ENCODE results near the gene TASP1.
"Not testable (repeated sequence)": the region's sequence is repeated elsewhere in the genome, so short reads cannot be mapped to it uniquely, and the experiment has no call there.

TASP1 gene

GRCh38 chr20:13659288-13659687 is 20.6 kb upstream of the TASP1 start:
- Histone ChIP-seq H3K4me3 (replicated peaks; ENCODE audit: low read depth, low read length) (no peak overlapping the region), H3K36me3 (ENCODE audit: control insufficient read depth, insufficient read depth, low read length) (no peaks in the 10 kb centered on the region), H3K27me3 (replicated peaks; ENCODE audit: control insufficient read depth, insufficient read depth, low read length) (no peaks in the 10 kb centered on the region)
- no peak for TF ChIP-seq CTCF (IDR thresholded peaks at IDR 0.05; ENCODE audit: insufficient read depth, low read length, poor library complexity, severe bottlenecking)
- peak; percentile 57 for DNase-seq (ENCODE audit: extremely low read depth, insufficient read length)

- not testable (repeated sequence) for H3K36me3 ChIP-seq (ENCODE audit: control insufficient read depth, insufficient read depth, low read length); H3K27me3 ChIP-seq (replicated peaks; ENCODE audit: control insufficient read depth, insufficient read depth, low read length); DNase-seq (ENCODE audit: extremely low read depth, insufficient read length); H3K4me3 ChIP-seq (replicated peaks; ENCODE audit: low read depth, low read length)
These were observed 19.3 kb upstream of the TASP1 start for GRCh38 chr20:13658060-13658459.

DNA sequence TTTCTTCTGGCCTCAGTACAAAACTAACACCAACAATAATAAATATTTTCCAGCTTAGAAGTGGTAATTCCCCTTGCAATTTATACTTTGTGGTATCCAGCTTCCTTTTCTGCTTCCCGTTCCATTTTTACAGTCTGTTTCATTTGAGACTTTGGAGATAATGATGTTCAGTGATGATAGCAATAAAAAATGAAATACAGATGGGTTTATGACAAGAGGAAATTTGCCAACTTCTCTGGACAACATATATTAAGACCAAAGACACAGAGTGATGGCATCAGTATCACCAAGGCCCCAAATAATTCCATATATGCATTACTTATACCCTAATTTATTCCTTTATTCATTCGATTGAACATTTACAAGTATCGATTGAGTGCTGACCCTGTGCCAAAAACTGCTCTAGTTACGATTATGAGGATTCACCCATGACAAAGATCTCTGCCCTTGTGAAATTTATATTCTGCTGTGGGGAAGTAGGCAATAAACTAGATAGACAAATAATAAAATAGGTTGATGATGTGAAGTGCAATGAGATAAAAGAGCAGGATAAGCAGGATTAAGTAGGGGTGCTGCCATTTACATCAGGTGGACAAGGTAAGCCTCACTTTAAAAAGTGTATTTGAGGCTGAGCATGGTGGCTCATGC is 18.1 kb upstream of the TASP1 start:
- H3K36me3 ChIP-seq (ENCODE audit: control insufficient read depth, insufficient read depth, low read length): no peaks in the 10 kb centered on the region
- no peak overlapping the region for H3K4me3 ChIP-seq (replicated peaks; ENCODE audit: low read depth, low read length)
- no peaks in the 10 kb centered on the region for H3K27me3 ChIP-seq (replicated peaks; ENCODE audit: control insufficient read depth, insufficient read depth, low read length)
- no peak for TF ChIP-seq CTCF (IDR thresholded peaks at IDR 0.05; ENCODE audit: insufficient read depth, low read length, poor library complexity, severe bottlenecking)
- no peak for DNase-seq (ENCODE audit: extremely low read depth, insufficient read length)

DNA sequence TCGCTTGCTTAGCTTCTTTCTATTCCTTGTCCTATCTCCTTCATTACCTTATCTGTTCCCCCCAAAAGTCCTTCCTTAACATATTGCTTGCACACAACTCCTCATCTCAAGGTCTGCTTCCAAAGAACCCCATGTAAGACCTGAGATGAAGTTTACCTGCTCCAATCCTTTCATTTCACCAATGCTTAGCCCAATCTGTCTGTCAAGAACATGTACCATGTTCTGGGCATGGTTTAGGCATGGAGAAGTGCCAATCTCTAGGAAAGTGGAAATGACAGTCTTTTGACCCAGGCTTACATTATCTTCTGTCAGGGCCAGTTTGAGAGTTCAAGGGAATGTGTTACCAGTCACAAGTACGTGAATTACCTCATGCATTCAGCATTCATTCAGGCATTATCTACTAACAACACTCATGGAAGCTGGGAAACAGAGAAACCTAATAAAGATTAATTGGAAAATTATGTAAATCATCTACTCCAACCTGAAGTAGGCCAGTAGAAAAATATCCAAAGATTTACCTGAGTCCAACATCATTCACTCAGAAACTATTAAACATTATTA is 15.8 kb upstream of the TASP1 start:
- no peak for DNase-seq (ENCODE audit: extremely low read depth, insufficient read length)
- no peaks in the 10 kb centered on the region for H3K36me3 ChIP-seq (ENCODE audit: control insufficient read depth, insufficient read depth, low read length)

GRCh38 chr20:13650474-13650873 is 11.7 kb upstream of the TASP1 start:
- TF ChIP-seq CTCF (IDR thresholded peaks at IDR 0.05; ENCODE audit: insufficient read depth, low read length, poor library complexity, severe bottlenecking): no peak
- DNase-seq (ENCODE audit: extremely low read depth, insufficient read length): no peak
- no peaks in the 10 kb centered on the region for H3K36me3 ChIP-seq (ENCODE audit: control insufficient read depth, insufficient read depth, low read length)
- H3K27me3 ChIP-seq (replicated peaks; ENCODE audit: control insufficient read depth, insufficient read depth, low read length): no peaks in the 10 kb centered on the region
- H3K4me3 ChIP-seq (replicated peaks; ENCODE audit: low read depth, low read length): no peak overlapping the region

More for the DNA sequence above, 15.8 kb upstream of the TASP1 start:
- Histone ChIP-seq H3K4me3 (replicated peaks; ENCODE audit: low read depth, low read length) (no peak overlapping the region), H3K27me3 (replicated peaks; ENCODE audit: control insufficient read depth, insufficient read depth, low read length) (no peaks in the 10 kb centered on the region)
- TF ChIP-seq CTCF (IDR thresholded peaks at IDR 0.05; ENCODE audit: insufficient read depth, low read length, poor library complexity, severe bottlenecking): no peak

- no peak for DNase-seq (ENCODE audit: extremely low read depth, insufficient read length)
- Histone ChIP-seq H3K4me3 (replicated peaks; ENCODE audit: low read depth, low read length) (no peak overlapping the region), H3K27me3 (replicated peaks; ENCODE audit: control insufficient read depth, insufficient read depth, low read length) (no peaks in the 10 kb centered on the region), H3K36me3 (ENCODE audit: control insufficient read depth, insufficient read depth, low read length) (no peaks in the 10 kb centered on the region)
- TF ChIP-seq CTCF (IDR thresholded peaks at IDR 0.05; ENCODE audit: insufficient read depth, low read length, poor library complexity, severe bottlenecking): no peak
These were observed 9.8 kb upstream of the TASP1 start for GRCh38 chr20:13648291-13649228.

All from GM06990 (cell line).